GM21717 (cell line): ENCODE data around the gene PCDH9.

Source experiments
- ATAC-seq: cut with Tn5 transposase; IDR thresholded peaks from one replicate; pipeline ENCODE4 v1.9.1; 2021; ENCODE audit warnings: mild to moderate bottlenecking, moderate library complexity; ENCODE audit not compliant: unreplicated experiment

PCDH9 gene

DNA sequence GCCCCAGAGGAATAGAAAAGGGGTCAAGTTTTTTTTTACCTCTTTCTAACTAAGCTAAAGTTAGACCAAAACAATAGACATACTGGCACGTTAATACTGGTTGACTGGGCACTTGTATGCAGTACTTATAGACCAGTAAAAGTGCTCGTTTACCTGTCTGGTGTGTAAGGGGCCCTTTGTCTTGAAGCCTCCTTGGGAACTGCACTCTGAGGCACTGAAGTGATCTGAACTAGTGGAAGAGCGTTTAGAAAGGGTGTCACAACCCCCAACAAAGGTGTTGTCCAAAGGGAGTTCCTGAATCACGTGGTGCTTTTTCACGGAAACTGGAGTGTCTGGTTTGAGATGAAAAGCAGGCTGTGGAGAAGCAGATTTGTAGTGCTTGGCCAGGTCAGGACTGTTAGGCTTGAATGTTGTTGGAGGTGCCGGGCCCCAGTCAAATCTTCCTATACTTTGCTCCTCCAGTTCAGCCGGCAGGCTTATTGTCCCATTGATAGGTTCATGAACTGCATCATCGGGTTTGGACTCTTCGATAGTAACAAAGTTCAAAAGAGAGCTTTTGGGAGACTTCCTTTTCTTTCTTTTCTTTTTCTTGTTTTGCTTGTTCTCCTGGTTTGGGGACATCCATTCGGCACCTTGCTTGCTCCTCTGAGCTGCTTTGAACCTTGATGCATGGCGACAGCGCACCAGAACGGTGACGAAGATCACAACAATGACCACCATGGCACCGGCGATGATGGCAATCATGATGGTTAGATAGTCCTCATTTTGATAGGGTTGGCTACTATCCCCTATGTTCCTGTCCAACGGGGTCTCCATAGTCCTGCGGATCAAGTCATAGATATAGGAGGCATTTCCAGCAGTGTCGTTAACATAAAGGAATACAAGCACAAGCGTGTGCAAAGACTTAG, 4.6 kb downstream of the PCDH9 start:
- no peak for ATAC-seq

DNA sequence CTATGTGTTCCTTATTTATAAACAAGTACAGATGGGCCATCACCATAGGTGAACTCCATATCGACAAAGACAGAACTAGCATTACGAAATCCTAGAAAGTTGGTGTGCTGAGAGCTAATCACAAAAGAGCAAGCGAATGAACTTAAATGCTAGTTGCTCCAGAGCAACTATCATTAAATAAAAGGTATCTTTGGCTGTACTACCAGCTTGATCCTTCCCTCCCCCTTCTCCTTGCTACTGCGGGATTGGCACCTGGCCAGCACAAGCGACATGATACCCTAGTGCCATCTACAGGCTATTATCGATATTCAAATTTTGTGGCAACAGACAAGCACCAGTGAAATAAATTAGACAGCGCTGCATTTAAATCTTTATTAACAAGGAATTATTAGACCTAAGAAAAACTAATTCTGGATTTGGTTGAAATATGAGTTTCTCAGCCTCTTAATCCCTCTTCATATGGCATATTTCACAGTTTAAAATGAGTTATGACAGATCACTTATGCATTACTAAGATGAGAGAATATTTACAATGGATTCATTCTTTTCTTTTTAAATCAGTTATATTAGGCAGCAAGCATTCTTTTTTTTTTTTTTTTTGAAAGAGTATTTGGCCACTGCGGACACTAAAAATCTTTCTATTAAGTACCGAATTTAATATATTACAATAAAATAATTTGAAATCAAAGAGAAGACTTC, 5.8 kb downstream of the PCDH9 start:
- ATAC-seq, result peak; percentile 60

DNA sequence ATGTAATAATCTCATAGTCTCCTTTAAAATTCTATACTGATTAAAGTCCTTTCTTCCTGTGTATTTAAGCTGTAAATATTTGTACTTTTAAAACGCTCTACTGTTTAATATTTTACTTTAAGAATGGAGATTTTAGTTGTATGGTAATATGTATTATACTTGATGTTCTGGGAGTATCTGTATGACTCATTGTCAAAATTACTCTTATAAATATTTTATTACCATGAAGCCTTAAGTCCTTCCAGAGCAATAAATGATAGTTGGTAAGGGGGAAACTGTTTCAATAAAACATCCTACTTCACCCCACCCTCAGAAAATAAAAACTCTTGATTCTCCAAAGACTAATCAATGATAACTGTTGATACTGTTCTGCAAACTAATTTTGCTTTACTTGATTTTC, 6.4 kb downstream of the PCDH9 start:
- no peak for ATAC-seq

DNA sequence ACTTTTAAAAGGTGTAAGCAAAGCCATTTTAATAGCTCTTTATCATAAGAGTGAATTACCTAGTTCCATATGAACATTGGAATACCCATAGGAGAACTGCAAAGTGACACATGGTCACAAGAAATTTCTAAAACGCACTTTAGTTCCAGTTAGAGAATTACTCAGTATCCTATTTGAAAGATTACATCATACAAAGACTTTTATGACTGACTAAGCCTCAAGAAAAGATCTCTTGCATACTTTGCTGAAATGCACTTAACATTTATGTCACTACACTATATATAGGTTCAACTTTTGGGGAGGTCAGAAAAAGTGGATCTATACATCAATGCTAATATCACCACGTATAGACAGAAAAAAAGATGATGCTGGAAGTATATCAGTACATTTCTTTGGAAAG, 7.1 kb downstream of the PCDH9 start:
- no peak for ATAC-seq

DNA sequence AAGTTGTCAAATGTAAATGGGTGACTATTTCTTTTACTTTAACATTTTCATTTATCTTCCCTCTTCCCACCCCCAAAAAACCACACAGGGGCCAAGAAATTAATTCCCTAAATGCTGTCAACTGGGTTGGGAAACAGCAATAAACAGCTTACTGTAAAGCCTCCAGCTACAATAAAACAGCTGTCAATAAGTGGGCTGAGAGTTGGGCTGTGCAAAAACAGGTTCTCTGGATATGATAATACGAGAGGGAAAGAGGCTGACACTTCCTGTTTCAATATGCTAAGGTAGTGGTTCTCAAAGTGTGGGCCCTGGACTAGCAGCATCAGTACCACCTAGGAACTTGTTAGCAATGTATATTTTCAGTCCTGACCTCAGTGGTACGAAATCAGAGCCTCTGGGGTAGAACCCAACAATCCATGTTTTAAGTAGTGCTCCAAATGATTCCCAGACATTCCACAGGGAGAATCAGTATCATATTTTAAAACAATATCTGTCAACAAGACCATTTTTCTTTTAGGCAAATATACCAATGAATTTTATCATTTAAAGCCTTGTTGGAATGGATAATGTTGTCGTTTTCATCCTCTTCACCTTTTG, 8.4 kb downstream of the PCDH9 start:
- ATAC-seq, result no peak

DNA sequence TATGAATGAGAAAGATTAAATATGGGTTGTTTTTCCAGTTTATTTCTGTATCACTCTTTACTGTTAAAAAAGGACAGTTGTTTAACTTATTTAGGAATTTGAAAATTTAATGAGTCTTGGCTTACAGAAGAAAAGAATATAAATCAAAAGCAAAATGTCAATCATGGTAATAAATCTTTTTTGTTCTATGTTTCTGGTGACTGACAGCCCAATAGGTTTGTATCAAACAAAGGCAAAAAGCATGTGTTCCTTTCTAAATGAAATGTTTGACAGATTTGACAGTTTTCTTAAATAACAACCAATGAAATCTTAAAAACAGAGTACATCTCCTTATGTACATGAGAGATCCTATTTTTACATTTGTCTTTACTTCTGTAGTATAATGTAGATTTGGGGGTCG, 11.0 kb downstream of the PCDH9 start:
- no peak for ATAC-seq

DNA sequence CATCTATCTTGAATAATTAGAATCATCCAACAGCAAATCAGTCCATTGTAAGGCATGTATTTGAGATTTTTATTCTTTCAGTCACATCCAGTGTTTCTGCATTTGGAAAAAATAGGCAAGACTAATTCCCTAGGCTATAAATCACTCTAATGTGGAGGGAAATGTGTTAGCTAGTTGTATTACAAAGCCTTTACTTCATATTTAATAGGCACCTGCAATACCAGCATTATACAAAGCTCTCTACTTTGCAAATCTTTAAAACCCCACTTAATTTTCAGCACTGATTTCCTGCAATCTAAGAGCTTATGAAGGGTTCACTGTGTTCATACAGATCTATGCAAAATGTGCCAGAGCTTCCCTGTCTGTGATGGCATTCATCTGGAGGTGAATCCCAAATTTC, 12.3 kb downstream of the PCDH9 start:
- ATAC-seq, result no peak

DNA sequence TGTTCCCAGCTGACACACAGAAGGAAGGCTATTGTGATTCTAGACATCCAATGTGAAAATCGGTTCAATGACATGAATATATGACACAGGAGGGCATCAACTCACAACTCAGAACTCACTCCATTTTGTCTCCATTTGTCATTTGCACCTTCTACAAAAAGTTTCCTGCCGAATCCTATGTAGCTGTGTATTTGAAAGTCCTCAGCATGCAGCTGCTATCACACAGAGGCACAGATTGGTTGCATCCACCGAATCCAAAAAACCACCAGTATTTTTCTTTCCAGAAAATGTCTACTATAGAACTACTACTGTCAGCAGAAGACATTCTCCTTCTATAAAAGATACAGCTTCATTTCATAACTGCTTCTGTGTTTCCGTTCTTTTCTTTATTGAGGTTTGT, 13.3 kb downstream of the PCDH9 start:
- ATAC-seq, result no peak

DNA sequence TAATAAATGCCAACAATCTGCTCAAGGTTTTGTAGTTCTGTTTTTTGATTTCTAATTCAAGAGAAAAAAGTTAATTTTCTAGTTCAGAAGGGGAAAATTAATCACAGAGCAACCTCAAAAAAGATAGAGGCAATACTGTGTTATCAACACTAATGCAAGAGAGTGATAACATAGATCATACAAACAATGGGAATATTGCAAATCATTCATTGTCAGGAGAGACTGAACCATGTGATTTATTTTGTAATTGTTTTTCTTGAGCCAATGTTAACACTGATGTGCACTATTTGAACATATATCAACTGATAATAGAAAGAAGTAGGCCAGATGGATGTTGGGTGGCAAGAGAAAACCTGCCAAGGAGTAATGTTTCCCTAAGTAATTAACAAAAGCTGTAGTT, 19.9 kb downstream of the PCDH9 start:
- ATAC-seq, result no peak

DNA sequence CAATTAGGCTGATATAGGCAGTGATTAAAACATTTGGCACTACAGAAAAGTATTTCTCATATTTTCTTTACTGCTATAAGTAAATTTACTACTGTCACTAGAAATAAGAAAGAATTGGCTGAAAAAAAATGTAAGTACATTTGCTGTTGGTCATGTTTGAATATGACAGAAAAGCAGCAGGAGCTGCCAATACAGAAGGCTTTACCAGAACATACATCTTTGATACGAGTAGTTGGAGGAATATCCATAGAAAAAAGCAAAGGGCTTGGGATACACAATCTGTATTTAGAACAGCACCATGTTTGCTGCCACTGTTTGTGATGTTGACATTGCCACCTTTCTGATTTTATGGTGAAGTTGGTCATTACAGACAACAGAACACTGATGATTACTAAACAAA, 21.6 kb downstream of the PCDH9 start:
- no peak for ATAC-seq

DNA sequence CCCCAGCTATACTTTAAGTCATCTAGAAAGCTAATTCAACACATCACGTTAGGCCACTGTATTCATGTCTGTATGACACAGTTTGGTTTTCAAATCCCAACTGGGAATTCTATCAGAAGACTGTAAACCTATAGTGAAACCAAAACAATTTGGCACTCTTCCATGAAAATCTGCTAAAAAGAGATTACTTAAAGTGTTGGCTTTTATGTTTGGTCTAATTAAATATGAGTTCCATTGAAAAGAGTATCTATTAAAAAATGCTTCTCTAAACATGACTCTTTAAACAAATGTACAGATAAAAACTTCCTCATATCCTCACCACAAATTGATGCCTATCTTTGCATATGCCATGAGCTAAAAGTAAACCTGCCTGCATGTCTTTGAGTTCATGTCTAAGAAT, 25.4 kb downstream of the PCDH9 start:
- no peak for ATAC-seq

DNA sequence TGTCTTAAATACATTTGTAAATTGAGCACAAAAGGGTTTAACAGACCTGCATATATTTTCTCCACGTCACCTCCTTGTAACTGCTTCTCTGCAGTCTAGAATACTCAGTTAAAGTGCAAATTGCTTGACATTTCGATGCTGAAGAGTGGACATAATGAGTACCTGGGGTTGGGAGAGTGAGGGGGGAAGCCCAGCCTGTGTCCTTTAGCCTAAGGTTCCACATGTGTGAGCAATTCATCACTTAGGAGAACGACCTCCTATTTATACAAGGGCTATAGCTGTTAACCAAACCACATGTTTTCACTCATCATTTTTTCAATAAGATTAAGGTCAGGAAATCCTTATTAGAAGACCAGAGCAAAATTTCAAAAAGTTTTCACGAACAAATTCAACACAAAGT, 29.5 kb downstream of the PCDH9 start:
- ATAC-seq, result no peak

DNA sequence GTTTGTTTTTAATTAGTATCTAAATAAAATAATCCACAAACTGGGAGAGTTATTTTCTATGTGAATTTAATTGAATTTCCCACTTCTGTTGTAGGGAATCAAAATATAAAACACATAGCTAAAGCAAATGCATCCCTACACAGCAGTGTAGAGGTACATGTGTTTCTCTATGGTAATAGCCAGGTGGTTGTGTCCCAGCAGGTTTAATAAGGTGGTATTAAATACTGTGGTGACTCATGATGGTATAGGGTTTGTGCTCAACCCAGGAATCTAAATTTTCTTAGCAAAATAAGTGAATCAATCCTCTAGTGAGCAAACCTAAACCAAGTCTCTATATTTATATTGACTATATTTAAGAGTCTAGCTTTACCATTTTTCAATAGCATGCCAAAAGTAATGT, 30.0 kb downstream of the PCDH9 start:
- ATAC-seq, result no peak

DNA sequence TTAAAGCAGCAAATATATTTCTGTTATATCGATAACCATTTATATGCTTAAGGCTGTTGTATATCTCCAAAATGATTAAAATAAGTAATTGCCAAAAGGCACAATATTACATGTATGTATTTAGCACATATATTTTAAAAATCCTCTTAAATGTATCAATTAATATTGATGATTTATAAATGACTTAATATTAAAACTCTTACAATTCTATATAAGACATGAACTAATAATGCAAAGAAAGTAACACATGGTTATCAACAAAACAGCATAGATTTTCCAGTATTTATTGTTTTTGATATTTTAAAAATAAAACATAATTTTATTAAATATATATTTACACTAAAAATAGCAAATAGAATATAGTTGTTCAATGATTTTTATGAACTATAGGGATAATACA, 32.4 kb downstream of the PCDH9 start:
- no peak for ATAC-seq

DNA sequence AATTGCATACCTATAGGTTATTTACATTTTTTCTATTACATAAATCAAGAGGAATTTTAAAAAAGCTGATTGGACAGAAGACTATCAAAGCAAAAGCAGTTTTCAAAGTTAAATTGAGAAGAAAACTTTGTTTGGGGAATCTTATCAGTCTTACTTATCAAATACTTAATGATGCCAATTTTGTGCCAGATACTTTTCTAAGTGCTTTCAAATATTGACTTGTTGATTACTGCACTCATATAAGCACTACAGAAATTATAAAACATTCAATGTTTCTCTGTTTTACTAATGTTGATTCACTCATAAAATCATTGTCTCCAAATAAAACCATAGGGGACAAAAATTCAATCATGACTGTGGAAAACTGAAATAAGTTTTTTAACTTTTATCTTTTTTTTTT, 36.2 kb downstream of the PCDH9 start:
- ATAC-seq, result no peak

DNA sequence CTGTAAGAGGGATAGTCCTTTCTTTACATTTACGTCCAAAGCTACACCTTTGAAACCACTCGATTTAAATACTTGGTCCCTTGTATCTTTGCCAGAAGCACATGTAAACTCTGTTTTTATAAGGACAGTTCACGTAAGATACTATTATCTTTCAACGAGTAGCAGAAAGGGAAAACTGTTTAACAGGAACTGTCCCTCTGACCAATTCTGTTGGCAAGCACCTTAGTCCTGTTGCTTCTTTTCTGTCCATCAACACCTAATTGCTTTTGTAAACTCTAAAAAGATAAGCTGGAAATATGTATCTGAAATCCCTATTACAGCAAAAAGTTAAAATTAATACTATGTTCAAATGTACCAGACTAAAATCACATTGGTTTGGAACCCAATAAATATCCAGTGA, 37.4 kb downstream of the PCDH9 start:
- no peak for ATAC-seq

DNA sequence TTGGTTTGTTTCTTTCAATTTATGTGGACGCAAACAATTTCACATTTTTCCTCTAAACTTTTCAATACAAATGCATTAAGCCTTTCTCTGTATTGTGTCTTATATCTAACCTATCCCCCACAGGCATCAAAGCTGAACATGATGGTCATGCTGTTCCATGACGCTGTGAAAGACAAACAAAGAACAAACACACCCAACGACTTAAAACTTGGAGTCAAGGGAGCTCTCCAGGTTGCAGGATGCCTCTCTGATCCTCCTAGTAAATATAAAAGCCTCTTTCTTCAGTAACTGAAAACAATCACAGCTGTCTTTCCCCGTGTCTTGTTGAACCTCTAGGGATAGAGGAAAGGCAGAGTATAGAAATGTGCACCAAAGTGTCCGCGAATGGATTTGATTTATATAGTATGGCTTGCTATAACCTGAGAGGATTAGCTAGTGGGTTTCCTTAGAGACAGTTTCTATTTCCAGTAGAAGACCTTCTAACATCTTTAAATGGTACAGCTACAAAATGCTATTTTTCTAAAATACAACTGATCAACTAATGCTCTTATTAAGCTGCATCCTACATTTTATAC, 43.1 kb downstream of the PCDH9 start:
- no peak for ATAC-seq

DNA sequence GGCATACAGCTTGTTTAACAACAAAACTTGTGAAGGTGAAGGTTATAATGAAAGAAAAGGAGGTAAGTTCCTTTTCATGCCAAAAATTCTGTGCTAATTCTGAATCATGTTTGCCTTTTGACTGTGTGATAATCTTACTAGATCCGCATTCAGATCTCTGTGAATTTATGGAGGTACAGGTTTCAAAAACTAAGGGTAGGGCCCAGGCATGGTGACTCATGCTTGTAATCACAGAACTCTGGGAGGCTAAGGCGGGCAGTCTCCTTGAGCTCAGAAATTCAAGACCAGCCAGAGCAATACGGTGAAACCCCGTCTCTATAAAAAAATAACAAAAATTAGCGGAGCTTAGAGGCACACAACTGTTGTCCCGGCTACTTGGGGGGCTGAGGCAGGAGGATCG, 45.9 kb downstream of the PCDH9 start:
- no peak for ATAC-seq

DNA sequence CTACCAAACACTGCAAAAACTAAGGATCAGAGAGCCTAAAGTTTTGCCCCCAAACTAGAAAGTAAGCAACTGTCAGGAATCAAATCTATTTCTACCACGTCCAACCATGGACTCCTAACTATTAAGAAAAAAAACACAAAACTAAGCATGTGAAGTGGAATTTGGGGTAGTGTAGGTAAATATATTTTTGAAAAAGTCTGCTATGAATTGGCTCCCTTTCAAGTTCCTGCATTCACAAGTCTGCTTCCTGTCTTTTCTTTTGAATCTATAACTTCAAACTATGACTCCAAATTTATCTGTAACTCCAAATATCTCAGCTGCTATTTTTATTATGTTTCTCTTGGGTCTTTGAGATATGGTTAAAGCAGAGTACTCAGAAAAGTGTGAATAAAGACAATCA, 47.0 kb downstream of the PCDH9 start:
- ATAC-seq, result no peak

DNA sequence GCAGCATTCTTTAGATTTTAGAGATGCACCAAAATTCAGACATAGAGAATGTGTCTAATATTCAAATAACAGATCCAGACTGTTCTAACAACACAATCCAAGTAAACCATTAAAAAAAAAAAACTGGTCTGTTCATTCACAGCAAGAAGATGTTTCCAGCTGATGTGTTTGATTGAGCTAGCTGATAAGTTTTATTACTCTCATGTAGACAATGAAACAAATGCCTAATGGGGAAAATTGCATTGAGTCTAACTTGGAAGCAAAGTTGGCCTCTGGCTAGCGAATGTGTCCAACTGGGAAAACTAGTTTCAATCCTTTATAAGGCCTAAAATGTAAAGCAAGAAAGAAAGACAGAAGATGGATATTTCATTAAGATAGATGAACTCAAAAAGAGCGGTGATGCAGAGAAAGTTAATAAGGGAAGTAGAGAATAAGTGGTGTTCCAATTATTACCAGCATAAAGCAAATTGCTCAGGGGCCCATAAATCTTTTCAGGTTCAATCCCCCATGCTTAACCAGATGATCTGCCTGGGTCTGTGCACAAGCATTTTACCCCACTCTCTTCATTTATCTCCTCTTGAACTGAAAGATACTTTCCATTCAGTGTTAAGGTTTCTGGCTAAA, 54.2 kb downstream of the PCDH9 start:
- no peak for ATAC-seq

DNA sequence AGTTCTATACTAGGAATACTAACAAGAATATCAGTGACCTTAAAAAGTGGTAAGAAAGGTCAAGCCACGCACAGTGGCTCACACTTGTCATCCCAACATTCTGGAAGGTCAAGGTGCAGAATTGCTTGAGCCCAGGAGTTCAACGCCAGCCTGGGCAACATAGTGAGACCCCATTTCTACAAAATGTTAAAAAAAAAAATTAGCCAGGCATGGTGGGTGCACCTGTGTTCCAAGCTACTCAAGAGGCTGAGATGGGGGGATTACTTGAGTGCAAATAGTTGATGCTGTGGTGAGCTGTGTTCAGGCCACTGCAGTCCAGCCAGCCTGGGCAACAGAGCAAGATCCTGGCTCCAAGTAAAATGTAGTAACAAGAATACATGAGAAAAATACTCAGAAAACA, 61.8 kb downstream of the PCDH9 start:
- no peak for ATAC-seq
